GM21717 (cell line): ENCODE results near the gene TOLLIP.
"Not testable (repeated sequence)": the region's sequence is repeated elsewhere in the genome, so short reads cannot be mapped to it uniquely, and the experiment has no call there.

Experiments
- ATAC-seq: cut with Tn5 transposase; IDR thresholded peaks from one replicate; pipeline ENCODE4 v1.9.1; 2021; ENCODE audit warnings: mild to moderate bottlenecking, moderate library complexity; ENCODE audit not compliant: unreplicated experiment

Gene TOLLIP

DNA sequence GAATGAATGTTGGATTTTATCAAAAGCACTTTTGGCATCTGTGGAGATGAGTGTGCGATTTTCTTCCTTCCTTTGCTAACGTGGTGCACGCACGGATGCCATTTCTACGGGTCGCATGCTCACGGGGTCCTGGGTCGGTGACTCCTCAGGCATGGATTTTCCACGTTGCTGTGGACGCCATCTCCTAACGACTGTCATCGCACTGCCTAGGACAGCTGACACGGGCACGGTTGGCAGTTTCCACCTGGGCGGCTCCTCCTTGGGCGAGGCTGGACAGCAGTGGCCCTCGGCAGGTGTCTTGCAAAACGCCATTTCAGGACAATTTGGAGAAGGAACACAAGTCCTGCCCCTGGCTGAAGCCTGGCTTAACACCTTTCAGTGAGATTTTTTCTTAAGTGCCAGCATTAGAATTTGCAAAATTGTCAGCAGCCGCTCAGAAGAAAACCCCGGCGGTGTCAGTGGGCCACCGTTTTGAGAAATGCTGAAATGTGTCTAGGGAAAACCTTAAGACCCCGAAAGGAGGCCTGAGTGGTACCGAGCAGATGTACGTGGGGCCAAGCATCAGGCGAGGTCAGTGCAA, 34.7 kb upstream of the TOLLIP start:
- no peak for ATAC-seq

- ATAC-seq, result no peak
Measured at GRCh38 chr11:1343391-1344055, 34.1 kb upstream of the TOLLIP start.

- ATAC-seq, result no peak
Measured at GRCh38 chr11:1342946-1343345, 33.5 kb upstream of the TOLLIP start.

GRCh38 chr11:1341928-1342524, 32.6 kb upstream of the TOLLIP start:
- ATAC-seq, result no peak

DNA sequence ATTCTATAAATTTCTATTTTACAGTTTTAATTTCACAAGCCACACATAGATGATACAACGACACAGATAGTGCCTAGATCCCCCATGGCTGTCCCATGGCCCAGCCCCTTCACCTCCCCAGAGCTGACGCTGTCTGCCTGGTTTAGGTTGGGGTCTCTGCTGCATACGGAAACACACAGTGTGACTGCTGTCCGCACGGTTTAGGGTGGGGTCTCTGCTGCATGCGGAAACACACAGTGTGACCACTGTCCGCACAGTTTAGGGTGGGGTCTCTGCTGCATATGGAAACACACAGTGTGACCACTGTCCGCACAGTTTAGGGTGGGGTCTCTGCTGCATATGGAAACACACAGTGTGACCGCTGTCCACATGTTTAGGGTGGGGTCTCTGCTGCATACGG, 31.8 kb upstream of the TOLLIP start:
- not testable (repeated sequence) for ATAC-seq

GRCh38 chr11:1340111-1340510, 30.7 kb upstream of the TOLLIP start:
- no peak for ATAC-seq

GRCh38 chr11:1339066-1339675, 29.7 kb upstream of the TOLLIP start:
- ATAC-seq, result no peak

DNA sequence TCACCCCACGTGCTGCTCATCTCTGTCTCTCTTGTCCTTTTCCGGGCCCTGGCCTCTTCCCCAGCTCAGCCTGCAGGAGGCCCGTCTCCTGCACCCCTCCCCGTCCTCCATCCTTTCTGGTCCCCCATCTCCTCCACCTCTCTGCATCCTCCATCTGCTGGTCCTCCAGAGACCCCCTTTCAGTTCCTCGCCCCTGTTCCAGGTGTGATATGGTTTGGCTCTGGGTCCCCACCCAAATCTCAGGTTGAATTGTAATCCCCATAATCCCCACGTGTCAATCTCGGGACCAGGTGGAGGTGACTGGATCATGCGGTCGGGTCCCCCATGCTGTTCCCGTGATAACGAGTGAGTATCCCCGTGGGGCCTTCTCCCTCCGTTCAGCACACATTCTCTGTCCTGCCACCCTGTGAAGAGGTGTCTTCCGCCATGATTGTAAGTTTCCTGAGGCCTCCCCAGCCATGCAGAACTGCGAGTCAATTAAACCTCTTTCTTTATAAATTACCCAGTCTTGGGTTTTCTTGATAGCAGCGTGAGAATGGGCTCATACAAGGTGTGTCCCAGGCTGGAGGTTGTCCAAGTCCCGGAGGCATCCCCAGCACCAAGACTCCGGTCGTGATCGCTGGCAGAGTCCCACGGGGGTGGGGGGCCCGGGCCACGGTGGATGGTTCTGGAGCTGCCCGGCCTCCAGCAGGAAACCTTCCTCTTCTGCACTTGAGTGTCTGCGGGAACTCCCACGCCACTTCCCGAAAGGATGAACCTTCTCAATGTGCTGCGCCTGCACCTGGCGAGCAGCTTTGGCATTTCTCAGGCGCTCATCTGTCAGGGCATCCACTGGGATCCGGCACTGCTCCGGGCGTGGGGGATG, 29.0 kb upstream of the TOLLIP start:
- no peak for ATAC-seq

DNA sequence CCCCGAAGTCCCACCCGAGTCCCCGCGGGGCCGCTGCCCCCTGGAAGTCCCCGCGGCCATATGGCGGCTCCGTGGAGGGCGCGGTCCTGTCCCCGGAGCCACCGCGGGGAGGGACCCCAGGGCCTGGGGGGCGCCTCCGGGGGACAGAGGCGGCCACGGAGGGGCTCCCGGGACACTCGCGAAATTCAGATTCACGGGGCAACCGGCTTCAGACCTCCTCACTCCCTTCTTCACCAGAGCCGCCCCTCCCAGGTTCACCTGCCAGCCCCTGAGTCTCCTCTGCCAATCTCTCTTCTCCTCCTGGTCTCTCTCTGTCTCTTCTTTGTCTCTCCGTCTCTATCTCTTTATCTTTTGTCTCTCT, 28.2 kb upstream of the TOLLIP start:
- no peak for ATAC-seq

- no peak for ATAC-seq
Measured at GRCh38 chr11:1336836-1337646, 27.6 kb upstream of the TOLLIP start.

- ATAC-seq, result no peak
Measured at GRCh38 chr11:1335811-1336761, 26.7 kb upstream of the TOLLIP start.

DNA sequence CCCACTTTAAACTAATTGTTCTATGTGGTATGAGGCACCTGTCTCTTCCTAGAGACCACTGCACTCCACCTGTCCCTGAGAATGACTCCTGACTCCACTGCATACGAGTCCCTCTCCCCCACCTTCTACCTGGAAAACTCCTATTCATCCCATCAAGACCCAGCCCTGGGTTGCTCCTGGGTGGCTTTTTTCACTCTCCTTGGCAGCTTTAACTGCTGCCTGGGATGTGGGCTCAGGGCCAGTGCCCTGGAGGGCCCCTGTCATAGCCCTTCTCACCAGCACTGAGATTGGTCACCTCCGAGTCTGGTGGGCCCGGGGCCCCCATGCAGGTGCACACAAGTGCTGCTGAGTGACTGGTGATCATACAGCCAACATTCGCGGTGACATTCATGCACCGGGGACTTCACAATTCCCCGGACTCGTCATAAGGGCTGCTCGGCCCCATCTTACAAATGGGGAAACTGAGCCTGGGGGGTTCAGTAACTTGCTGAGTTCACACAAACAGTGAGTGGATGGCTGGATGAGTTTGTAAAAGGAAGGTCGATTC, 25.9 kb upstream of the TOLLIP start:
- no peak for ATAC-seq

DNA sequence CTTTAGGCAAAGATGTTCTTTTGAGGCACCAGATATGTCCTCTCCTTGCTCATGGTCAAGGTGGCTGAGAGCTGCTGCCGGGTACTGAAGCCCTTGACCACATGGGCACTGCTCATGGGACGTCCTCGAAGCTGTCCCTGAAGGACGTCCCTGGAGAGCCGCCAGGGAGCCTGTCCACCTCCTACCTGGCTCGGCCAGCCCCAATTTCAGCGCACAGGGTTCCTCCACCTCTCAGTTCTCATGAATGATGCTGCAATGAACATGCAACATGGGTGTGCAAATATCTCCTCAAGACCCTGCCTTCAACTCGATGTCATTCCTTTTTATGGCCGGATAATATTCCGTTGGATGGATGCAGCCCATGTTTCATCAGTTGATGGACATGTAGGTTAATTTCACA, 24.4 kb upstream of the TOLLIP start:
- no peak for ATAC-seq

DNA sequence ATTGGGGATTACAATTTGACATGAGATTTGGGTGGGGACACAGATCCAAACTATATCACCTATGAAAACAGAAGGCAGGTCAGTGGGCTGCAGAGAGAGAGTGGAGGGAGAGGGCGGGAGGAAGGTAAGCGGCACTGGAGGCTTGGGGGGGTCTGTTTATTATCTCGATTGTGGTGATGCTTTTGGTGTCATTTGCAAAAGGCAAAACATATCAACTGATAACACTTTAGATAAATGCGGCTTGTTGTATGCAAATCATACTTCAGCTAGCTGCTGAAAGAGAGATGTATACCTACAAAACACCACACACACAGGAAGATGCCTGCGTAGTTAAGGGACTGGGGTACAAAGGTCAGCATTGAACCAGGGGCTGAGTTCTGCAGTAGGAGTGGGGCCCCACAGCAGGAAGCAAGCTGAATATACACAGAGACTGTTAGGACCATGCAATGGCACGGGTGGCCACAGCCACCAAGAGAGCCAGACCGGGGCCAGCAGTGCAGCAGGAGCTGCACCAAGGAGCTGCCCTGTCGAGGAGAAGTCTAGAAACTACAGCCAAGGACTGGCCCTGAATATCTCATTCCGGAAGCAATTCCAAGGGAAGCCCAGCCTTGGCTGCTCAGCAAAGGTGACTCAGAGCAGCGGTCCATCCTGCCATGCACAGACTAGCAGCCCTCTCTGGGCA, 23.8 kb upstream of the TOLLIP start:
- ATAC-seq, result no peak

DNA sequence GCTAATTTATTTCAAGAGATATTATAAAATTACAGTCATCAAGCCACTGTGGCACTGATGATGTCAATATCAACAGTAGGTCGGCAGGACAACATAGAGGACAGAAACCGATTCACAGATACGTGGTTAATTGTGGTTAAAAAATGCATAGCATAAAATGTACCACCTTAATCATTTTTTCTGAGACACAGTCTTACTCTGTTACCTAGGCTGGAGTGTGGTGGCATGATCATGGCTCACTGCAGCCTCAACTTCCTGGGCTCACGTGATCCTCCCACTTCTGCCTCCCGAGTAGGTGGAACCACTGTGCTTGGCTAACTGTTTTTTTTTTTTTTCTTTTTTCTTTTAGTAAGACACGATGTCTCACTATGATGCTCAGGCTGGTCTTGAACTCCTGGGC, 21.0 kb upstream of the TOLLIP start:
- ATAC-seq, result no peak

GRCh38 chr11:1327064-1327460, 17.6 kb upstream of the TOLLIP start:
- ATAC-seq, result no peak

- no peak for ATAC-seq
Measured at GRCh38 chr11:1326435-1327063, 17.1 kb upstream of the TOLLIP start.

DNA sequence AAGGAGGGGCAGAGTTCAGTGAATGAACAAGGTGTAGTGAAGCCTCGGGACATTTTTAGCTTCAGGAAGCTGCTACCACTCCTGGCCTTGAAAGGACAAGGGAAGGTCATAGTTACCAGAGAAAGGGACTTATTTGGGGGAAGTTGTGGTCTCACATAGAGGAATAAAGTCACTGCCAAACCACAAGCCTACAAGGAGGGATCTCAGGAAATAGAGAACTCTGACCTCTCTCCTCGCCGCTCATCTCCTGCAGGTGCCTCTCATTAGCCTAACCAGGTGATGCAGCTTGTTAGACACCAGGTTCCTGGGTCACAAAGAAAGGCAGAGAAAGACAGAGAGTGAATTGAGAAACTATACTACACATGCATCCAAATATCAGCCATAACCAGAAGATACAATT, 14.3 kb upstream of the TOLLIP start:
- no peak for ATAC-seq
